HCT116 (cell line): Measurements from ENCODE around the gene HIRIP3. TPM values are rescaled to one million over a fixed set of nuclear protein-coding genes. Genes with fewer than 3 reads are reported as not detected.
"Not testable (repeated sequence)": the region's sequence is repeated elsewhere in the genome, so short reads cannot be mapped to it uniquely, and the experiment has no call there.

Experiments
- ATAC-seq: fragments of 200-7000 bp; cut with Tn5 transposase; 2 replicates; pipeline ENCODE4 v1.9.1; 2020; ENCODE audit warnings: mild to moderate bottlenecking, moderate library complexity
- BruUV-seq: library from RNA; stranded (reverse); fragments of 400-500 nt; replicated peaks from 2 replicates; lab custom pipeline; 2021; lab: Mats Ljungman, UMichigan
- CTCF ChIA-PET: fragments of 300-600 bp; sonication (Branson Sonifier 250); formaldehyde crosslinking; loops from one replicate; lab custom pipeline; 2021; ENCODE audit warnings: antibody characterized with exemption; lab: Charles Lee
- POLR2A ChIA-PET: fragments of 300-600, 350-600 bp; sonication (Branson Sonifier 250); formaldehyde crosslinking; loops from one replicate; lab custom pipeline; 2021; ENCODE audit warnings: antibody characterized with exemption; lab: Charles Lee
- RAD21 ChIA-PET, 2 experiments: fragments of 300-600 bp; sonication (Branson Sonifier 250); formaldehyde crosslinking; loops; one replicate each; lab custom pipeline; 2023; ENCODE audit warnings: low total read pairs in 2 of 2; ENCODE audit not compliant: uncharacterized antibody in 2 of 2, unreplicated experiment in 2 of 2, low non-redundant PET in 1 of 2; lab: Charles Lee
- DNase-seq: peaks from one replicate; pipeline ENCODE4 v3.0.0-alpha.2; 2010; ENCODE audit warnings: low read depth, low spot score
- H2AFZ ChIP-seq: fragments of 200-600 bp; shearing (Covaris generic), sonication (generic); 2 replicates; pipeline ENCODE4 v1.6.1; 2017; ENCODE audit warnings: low read depth, mixed run types, mixed read lengths, antibody characterized with exemption, low read length; ENCODE audit not compliant: poor library complexity, severe bottlenecking
- H3K27ac ChIP-seq: 2 replicates; pipeline ENCODE4 v1.5.1; 2012; ENCODE audit warnings: low read depth, low read length
- H3K27me3 ChIP-seq: fragments of 200-600 bp; sonication (generic); 2 replicates; pipeline ENCODE4 v1.6.1; 2016; ENCODE audit warnings: mixed run types, low read length, mixed read lengths; ENCODE audit not compliant: insufficient read depth
- H3K36me3 ChIP-seq, 2 experiments: fragments of 200-500 bp in 1 of 2; fragments of 200-600 bp in 1 of 2; sonication (Bioruptor generic) in 1 of 2; sonication (generic) in 1 of 2; 2 replicates each; pipeline versions ENCODE4 v1.5.1 to v1.6.1; 2014 to 2016; ENCODE audit warnings: low read length in 2 of 2, inconsistent platforms in 1 of 2, mixed read lengths in 1 of 2, mixed run types in 1 of 2; ENCODE audit not compliant: insufficient read depth in 2 of 2, control insufficient read depth in 1 of 2
- H3K4me1 ChIP-seq, 2 experiments: fragments of 200-600 bp in 1 of 2; sonication (generic) in 1 of 2; 2 replicates each; pipeline versions ENCODE4 v1.5.1 to v1.6.1; 2012 to 2017; ENCODE audit warnings: low read length in 2 of 2, inconsistent platforms in 1 of 2, mild to moderate bottlenecking in 1 of 2, mixed read lengths in 1 of 2, mixed run types in 1 of 2, moderate library complexity in 1 of 2; ENCODE audit not compliant: insufficient read depth in 2 of 2, control insufficient read depth in 1 of 2
- H3K4me2 ChIP-seq: fragments of 200-600 bp; sonication (generic); 2 replicates; pipeline ENCODE4 v1.6.1; 2017; ENCODE audit warnings: mixed run types, low read length, mixed read lengths
- H3K4me3 ChIP-seq, 2 experiments: fragments of 200-600 bp in 1 of 2; sonication (generic) in 1 of 2; replicated peaks in 1 of 2; 2 replicates each; pipeline ENCODE4 v1.5.1; 2011 to 2016; ENCODE audit warnings: low read length in 2 of 2, control low read depth in 1 of 2, low read depth in 1 of 2, mild to moderate bottlenecking in 1 of 2, mixed read lengths in 1 of 2, mixed run types in 1 of 2
- H3K79me2 ChIP-seq: fragments of 200-600 bp; sonication (generic); 2 replicates; pipeline ENCODE4 v1.6.1; 2017; ENCODE audit warnings: mild to moderate bottlenecking, mixed run types, low read length, moderate library complexity, mixed read lengths; ENCODE audit not compliant: insufficient read depth
- H3K9ac ChIP-seq: fragments of 200-600 bp; sonication (generic); 2 replicates; pipeline ENCODE4 v1.6.1; 2016; ENCODE audit warnings: low read length, mixed read lengths
- H3K9me2 ChIP-seq: fragments of 200-600 bp; sonication (generic), shearing (Covaris generic); 2 replicates; pipeline ENCODE4 v1.6.1; 2017; ENCODE audit warnings: mixed run types, mild to moderate bottlenecking, moderate library complexity; ENCODE audit not compliant: insufficient read depth
- H3K9me3 ChIP-seq, 2 experiments: fragments of 200-500 bp in 1 of 2; fragments of 200-600 bp in 1 of 2; sonication (Bioruptor generic) in 1 of 2; sonication (generic) in 1 of 2; 2 replicates each; pipeline ENCODE4 v1.6.1; 2014 to 2017; ENCODE audit warnings: low read length in 2 of 2, mixed read lengths in 2 of 2, inconsistent platforms in 1 of 2, low read depth in 1 of 2, mild to moderate bottlenecking in 1 of 2, mixed run types in 1 of 2, moderate library complexity in 1 of 2; ENCODE audit not compliant: control insufficient read depth in 1 of 2, insufficient read depth in 1 of 2
- H4K20me1 ChIP-seq: fragments of 200-600 bp; sonication (generic), shearing (Covaris generic); 2 replicates; pipeline ENCODE4 v1.6.1; 2017; ENCODE audit warnings: mixed run types, mild to moderate bottlenecking, moderate library complexity; ENCODE audit not compliant: insufficient read depth
- intact Hi-C: fragments of 100-400 bp; cut with micrococcal nuclease; formaldehyde crosslinking; loops from 2 replicates; pipeline ENCODE4 v1.10.0; 2022
- total RNA-seq: library from RNA; stranded (reverse); gene quantifications from one replicate; pipeline ENCODE4 v1.2.1, GENCODE V29; 2021; ENCODE audit not compliant: unreplicated experiment

Gene HIRIP3
- total RNA-seq, 1 experiment from 2014 or later = 21.8 TPM

- H2AFZ ChIP-seq, H3K4me3 ChIP-seq, H3K27ac ChIP-seq, H3K27me3 ChIP-seq, H3K9me2 ChIP-seq, ATAC-seq, BruUV-seq, H3K4me1 ChIP-seq, H3K9ac ChIP-seq, H3K36me3 ChIP-seq, H3K9me3 ChIP-seq, H3K4me2 ChIP-seq, H4K20me1 ChIP-seq, intact Hi-C loops, H3K79me2 ChIP-seq, DNase-seq, RAD21 ChIA-PET: not testable (repeated sequence)
- ChIA-PET CTCF (interaction anchor here (1.1 kb wide), 1 partner anchor 167 kb away, joined by 3 read pairs; no protein-coding TSS in a partner anchor), POLR2A (interaction anchor here (0.5 kb wide), 2 partner anchors 60 to 314 kb away, joined by 3 to 5 read pairs; no protein-coding TSS in a partner anchor)
Measured at GRCh38 chr16:30015450-30015849, 20.0 kb upstream of the HIRIP3 start.

- H3K9me2 ChIP-seq, H3K4me1 ChIP-seq, H3K4me3 ChIP-seq, H3K36me3 ChIP-seq, intact Hi-C loops, H3K27me3 ChIP-seq, ATAC-seq, H3K9ac ChIP-seq, BruUV-seq, H3K79me2 ChIP-seq, H3K4me2 ChIP-seq, DNase-seq, H3K9me3 ChIP-seq, H3K27ac ChIP-seq, H2AFZ ChIP-seq, H4K20me1 ChIP-seq: not testable (repeated sequence)
- ChIA-PET CTCF (interaction anchor here (0.7 kb wide), 1 partner anchor 40 kb away, joined by 4 read pairs; a partner anchor contains a TSS), RAD21 (interaction anchor here in 1 of 2 experiments (0.7 kb wide), 1 partner anchor 15 kb away, joined by 3 read pairs; no protein-coding TSS in a partner anchor), POLR2A (interaction anchor here (1.2 kb wide), 1 partner anchor 197 kb away, joined by 3 read pairs; the partner anchor contains the start of gene PAGR1)
Measured at GRCh38 chr16:30012598-30012997, 17.2 kb upstream of the HIRIP3 start.
